Activated CD8-positive, alpha-beta memory T cell treated with anti-CD3 and anti-CD28 coated beads, Interleukin-2, amount 50 U/mL, for 4 hours (primary cell): ENCODE results near the gene PSMA7.
"Not testable (repeated sequence)": the region's sequence is repeated elsewhere in the genome, so short reads cannot be mapped to it uniquely, and the experiment has no call there.

Experiments used
- DNase-seq: peaks from one replicate; pipeline ENCODE4 v3.0.0-alpha.2; 2020

Gene PSMA7

DNA sequence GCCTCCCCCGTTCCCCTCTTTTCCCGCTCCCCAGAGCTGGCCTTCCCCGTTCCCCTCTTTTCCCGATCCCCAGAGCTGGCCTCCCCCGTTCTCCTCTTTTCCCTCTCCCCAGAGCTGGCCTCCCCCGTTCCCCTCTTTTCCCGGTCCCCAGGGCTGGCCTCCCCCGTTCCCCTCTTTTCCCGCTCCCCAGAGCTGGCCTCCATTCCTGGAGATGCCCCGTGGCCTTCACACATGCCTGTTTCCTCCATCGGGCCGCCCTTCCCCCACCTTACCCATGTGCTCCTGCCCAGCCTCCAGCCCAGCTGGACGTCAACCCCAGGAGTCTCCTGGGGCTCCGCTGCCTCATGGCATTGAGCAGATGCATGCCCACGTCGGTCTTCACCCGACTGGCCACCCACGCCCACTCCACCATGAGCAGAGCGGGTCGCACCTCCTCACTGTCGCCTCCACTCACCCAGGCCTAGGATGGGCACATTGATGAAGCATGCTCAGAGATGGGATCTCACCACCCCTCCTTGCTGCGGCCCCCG, 8.7 kb upstream of the PSMA7 start:
- no peak for DNase-seq

GRCh38 chr20:62151225-62151624, 8.0 kb upstream of the PSMA7 start:
- no peak for DNase-seq

- DNase-seq, result no peak
Observed at GRCh38 chr20:62150310-62150575, 7.0 kb upstream of the PSMA7 start.

- DNase-seq, result no peak
Observed at GRCh38 chr20:62149532-62150309, 6.5 kb upstream of the PSMA7 start.

DNA sequence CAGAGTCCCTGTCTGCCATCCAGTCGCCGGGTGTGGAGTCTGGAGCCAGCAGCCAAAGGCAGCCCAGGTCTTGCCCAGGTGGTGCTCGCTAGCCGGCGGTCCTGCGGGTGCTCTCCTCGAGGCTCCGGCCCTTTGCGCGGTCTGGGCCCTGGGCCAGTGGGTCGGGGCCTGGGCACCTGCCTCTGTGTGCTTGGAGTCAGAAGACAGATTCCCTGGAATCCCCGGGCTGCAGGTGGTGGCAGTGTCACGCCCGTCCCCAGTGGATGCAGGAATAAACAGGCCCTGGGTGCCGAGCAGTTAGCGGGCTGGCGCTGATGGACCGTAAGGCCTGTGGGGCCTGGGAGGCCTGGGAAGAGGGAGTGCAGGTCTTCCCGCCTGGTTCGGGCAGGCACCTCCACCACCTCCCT, 5.7 kb upstream of the PSMA7 start:
- DNase-seq, result no peak

DNA sequence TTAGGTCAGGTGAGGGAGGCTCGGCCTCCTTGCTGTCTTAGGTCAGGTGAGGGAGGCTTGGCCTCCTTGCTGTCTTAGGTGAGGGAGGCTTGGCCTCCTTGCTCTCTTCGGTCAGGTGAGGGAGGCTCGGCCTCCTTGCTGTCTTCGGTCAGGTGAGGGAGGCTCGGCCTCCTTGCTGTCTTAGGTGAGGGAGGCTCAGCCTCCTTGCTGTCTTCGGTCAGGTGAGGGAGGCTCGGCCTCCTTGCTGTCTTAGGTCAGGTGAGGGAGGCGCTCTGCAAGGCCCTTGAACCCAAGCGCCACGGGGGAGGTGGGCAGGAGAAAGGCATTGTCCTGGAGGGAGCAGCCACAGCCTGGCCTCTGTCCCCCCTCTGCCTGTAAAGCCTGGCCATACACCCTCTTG, 5.2 kb upstream of the PSMA7 start:
- not testable (repeated sequence) for DNase-seq

DNA sequence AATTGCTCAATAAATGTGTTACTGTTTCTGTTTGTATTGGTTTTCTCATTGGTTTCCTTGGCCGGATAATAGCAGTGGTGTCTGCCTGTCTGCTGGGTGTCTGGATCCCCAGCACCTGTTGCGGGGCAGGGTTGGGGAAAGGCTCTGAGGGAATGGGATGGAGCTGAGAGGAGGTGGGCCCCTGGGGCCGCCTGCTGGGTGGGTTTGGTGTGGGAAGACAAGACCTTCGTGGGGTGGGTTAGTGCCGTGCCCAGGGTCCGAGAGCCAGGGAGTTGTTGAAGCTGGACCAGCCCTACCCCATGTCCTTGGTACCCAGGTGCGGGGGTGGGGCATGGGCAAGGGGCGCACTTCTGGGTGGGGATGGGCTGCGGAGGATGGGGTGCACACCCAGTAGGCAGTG, 4.3 kb upstream of the PSMA7 start:
- DNase-seq, result no peak

DNA sequence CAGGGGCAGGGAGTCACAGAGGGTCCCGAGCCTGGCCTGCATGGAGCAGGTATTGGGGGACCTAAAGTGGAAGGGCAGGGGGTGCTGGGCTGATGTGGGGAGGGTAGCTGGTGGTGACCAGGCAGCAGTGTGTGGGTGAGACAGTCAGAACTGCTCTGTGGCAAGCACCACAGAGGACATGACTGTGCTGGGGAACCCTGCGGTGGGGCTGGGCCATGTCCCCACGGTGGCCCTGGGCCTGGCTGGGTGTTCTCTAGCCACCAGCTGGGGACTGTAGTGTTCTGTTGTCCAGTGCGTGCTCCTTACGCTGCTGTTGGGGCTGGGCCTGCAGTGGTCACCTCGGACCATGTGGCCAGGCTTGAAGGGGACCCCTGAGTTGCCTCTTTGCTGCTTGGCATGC, 3.9 kb upstream of the PSMA7 start:
- DNase-seq, result no peak

- DNase-seq, result no peak
Observed at GRCh38 chr20:62146019-62146755, 3.0 kb upstream of the PSMA7 start.

DNA sequence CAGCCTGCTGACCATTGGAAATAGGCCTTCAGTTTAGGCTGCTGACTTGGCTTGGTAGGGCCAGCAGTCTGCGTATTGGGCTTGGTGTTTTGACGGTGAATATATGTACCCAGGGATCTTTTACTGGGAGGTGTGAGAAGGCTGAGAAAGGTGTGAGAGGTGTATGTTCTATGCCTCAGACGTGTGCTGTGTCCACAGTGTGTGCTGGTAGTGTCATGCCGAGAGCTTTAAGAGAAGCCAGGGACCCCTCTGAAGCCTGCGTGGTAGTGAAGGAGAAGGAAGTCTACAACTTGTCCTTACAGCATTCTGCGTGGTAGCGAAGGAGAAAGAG, 2.5 kb upstream of the PSMA7 start:
- DNase-seq, result no peak

DNA sequence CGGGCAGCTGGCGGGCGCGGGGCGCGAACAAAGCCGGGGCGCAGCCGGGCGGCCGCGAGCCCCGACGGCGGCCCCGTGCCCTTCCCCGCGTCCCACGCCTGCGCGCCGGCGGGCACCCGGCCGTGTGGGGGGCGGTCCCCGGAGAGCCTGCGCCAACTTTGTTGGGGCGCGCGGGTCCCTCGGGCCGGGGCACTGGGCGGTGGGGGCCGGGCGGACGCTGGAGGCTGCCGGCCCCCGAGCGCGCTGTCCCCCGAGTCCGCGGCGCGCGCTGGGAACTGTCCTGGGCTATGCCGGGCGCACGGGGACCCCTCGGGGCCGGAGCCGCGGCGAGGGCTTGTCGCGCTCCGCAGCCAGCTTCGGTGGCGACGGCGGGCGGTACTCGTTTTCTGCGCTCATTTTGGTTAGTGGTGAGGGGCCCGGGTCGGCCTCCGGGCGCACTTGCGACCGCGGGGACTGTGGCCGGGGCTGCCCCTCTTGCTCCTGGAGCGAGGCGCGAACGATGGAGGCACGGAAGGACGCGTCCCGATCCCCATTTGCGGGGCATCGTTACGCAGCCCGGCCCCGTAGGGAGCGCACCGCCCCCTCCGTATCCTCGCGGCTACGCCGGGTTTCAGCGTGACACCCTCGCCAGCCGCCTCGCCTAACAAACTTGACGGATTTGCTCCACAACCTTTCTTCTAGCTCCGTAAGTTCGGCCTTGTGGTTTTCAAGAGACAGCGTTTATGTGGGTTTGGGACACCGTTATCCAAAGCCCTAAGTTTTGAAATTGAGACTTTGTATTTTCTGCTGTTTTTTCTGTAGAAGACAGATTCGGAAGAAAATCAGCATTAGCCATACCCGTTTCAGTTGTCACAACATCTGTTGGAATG, 997 bp upstream of the PSMA7 start:
- peak; percentile 60 for DNase-seq

DNA sequence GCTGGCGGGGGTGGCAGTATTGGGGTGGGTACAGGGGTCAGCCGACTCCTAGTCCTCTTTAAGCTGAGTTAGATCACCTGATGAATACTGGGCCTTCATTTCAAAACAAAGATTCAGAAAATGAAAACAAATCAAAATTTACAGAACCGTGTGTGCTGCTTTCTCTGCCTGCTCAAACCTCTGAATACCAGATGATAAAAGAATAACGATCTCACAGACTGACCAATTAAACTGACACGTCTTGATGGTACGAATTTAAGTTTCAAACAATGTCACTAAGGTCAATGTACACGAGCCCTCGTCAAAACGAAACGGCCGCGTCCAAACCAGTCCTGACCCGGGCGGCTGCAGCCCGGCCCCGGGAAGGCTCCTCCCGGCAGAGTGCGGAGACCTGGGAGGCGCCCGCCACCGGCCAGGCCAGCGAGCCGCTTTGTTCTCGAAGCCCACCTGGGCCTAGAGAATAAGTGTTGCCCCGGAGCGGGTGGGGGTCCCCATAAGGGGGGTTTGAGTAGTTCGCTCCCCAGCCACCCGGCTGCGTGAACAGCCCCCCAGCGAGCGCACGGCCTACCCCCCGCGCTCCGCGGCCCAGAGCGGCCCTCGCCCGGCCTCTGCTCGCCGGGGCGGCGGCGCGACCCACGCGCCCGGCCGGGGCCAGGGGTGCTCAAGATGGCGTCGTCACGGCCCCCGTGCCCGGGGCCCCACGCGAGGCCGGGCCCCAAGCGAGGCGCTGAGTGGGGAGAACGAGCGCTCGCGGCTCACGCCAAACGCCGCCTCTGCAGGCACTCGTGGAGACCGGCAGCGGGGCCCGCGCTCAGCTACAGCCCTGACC, 728 bp downstream of the PSMA7 start:
- no peak for DNase-seq

DNA sequence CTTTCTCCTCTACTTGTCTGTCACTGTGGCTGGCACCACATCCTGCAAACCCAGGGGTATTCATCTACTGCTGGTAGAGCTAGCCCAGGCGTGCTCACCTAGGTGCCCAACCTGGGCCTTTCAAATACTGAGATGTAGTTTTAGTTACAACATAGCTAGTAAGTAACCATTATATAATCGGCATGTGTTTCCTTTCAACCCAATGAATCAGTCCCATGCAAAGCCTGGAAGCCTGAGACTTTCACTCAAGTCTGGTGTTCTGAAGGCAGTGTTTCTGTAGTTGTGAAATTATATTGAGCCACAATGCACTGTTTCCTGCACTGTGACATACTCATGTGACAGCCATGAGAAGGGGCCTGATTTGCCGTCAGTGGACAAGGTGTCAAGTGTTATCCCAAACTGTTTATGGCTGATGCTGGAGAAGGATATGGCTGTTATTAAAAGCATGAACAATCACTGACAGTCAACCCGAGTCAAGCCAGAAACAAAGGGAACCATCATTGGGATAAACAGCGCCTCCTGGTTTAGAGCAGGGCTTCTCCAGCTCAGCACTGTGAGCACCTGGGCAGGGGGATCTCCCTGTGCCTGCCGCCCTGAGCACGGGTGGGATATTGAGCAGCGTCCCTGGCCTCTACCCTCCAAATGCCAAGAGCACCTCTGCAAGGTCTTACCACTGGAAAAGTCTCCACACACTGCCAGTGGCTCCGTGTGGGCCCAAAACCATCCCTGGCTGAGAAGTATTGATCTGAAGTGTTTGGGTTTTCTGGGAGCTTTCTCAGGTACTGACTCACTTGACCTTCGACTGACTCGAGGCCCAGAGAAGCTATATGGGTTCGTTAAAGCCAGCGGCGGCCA, 1.6 kb downstream of the PSMA7 start:
- no peak for DNase-seq

GRCh38 chr20:62141043-62141396, 2.2 kb downstream of the PSMA7 start:
- no peak for DNase-seq

DNA sequence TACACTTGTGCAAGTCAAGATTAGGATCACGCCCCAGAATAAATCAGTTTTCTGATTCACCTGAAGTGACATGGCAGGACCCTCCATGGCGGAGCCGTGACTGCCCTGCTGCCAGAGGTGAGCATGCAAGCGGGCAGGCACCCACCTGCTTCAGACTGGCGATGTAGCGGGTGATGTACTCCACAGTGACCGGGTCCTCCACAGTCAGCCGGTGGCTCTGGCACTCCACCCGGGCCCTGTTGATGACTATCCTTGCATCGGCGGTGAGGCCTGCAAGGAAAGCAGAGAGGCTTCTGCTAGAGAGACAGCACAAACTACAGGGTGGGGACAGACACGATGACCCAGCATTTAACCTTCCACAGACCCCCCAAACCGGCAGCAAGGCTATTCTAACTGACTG, 3.6 kb downstream of the PSMA7 start:
- no peak for DNase-seq

- DNase-seq, result no peak
Observed at GRCh38 chr20:62138912-62139311, 4.3 kb downstream of the PSMA7 start.

GRCh38 chr20:62138204-62138543, 5.0 kb downstream of the PSMA7 start:
- no peak for DNase-seq

DNA sequence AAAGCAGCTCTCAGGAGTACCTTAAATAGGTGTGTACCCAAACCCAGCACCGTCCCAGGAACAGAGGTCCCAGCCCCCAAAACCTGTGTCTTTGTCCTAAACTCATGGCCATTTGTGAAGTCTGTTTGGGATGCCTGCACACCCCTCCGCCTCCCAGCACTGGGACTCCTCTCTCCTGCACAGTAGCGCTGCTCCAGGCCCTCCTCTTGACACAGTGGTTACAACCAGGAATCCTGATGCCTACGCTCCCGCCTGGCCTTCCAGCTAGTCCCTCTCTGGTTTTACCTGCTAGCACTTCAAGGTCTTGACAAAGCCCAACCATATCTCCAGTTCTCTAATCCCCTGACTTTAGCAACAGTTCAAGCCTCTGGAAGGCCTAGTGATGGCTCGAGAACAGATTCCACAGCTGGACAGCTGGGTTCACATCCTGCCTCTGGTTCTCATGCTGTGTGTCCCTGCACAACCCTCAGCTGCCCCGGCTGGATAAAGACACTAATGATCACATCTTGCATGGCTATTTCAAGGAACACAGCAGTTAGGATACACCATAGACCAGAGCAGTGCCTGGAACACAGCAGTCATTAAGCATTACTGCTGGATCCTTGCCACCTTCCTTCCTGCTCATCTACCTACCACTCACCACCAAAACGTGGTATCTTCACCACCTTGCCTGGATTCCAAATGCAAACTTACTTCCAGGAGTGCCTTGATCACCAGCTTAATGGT, 5.6 kb downstream of the PSMA7 start:
- DNase-seq, result no peak

- no peak for DNase-seq
Observed at GRCh38 chr20:62137092-62137384, 6.2 kb downstream of the PSMA7 start.

DNA sequence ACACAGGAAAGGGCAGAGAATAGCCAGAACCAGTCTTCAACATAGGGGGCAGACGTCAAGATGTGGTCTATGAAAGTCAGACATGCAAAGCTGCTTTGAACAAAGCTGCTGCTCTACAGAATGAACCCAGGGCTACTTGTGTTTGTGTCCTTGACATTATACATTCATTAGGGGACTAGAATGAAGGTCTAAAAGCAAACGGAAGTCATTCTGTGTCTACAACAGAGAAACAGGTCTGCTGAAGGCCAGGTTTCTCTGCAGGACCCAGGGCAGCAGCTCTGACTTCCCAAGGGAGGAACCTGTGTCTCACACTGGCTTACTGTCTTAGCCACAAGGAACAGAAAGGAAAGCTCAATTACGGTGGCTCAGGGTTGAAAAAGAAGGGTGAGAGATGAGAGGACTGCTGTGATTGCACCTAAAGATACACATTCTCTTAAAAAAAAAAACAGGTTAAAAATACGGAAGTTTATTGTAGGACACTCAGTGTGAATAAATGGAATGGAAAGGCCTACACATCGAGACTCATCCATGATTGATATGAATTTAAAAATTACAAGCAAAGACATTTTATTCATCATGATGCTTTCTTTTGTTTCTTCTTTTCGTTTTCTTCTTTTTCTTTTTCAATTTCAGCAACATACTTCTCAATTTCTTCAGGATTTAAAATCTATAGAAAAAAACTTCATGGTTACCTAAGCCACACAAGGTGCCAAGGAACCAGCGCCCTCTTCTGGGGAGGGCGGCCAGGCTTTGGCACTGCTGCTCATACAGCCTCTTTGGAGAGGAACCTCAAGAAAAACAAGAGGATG, 6.7 kb downstream of the PSMA7 start:
- DNase-seq, result peak; percentile 74
